ENCODE measurements around the gene KRT85. TPM values are rescaled to one million over a fixed set of nuclear protein-coding genes. Genes with fewer than 3 reads are reported as not detected.
"Not testable (repeated sequence)": the region's sequence is repeated elsewhere in the genome, so short reads cannot be mapped to it uniquely, and the experiment has no call there.

KRT85 gene
- total RNA-seq, 8 experiments from 2014 or later = 0.08 to 9.3 (median 0.14) TPM; not detected in 3

GRCh38 chr12:52351196-52352059 lies 15.9 kb downstream of the KRT85 start:
- Histone ChIP-seq H3K4me3 (no peak overlapping the region), H3K4me1 (replicated peaks in 1 of 2) (no peaks in the 10 kb centered on the region), H3K27ac (no peak overlapping the region)
- ATAC-seq (replicated peaks in 6 of 8) = no peak
- in situ Hi-C loops (cut with MboI; ENCODE audit: low pct_unique_long_range_greater_than_20kb in 2 of 9, low sequenced_read_pairs in 9 of 9, unreplicated experiment in 9 of 9) = loop anchor here in 1 of 9 experiments (25.0 kb wide), 2 partner anchors 536 to 636 kb away; no protein-coding TSS in a partner anchor
- 6 to 80% (median 62%) methylated on average over 1 to 9 of the region's 9 CpGs; no CpG with 5 or more reads in 2 of the 10 experiments for WGBS, 10 experiments

GRCh38 chr12:52350786-52351185 lies 16.5 kb downstream of the KRT85 start:
- WGBS, 10 experiments = 70 to 88% (median 79%) methylated on average over 2 to 5 of the region's 5 CpGs; no CpG with 5 or more reads in 4 of the 10 experiments
- in situ Hi-C loops (cut with MboI; ENCODE audit: low pct_unique_long_range_greater_than_20kb in 2 of 9, low sequenced_read_pairs in 9 of 9, unreplicated experiment in 9 of 9) = loop anchor here in 1 of 9 experiments (25.0 kb wide), 2 partner anchors 537 to 637 kb away; no protein-coding TSS in a partner anchor
- Histone ChIP-seq H3K4me3 (no peak overlapping the region), H3K27ac (no peak overlapping the region), H3K4me1 (replicated peaks in 1 of 2) (no peaks in the 10 kb centered on the region)
- ATAC-seq (replicated peaks in 6 of 8) = no peak

- WGBS, 10 experiments = 51 to 84% (median 74%) methylated on average over 1 to 5 of the region's 8 CpGs; no CpG with 5 or more reads in 3 of the 10 experiments
- no peak overlapping the region for H3K4me3 ChIP-seq
- in situ Hi-C loops (cut with MboI; ENCODE audit: low pct_unique_long_range_greater_than_20kb in 2 of 9, low sequenced_read_pairs in 9 of 9, unreplicated experiment in 9 of 9) = loop anchor here in 1 of 9 experiments (25.0 kb wide), 2 partner anchors 537 to 637 kb away; no protein-coding TSS in a partner anchor
- no peaks in the 10 kb centered on the region for H3K4me1 ChIP-seq (replicated peaks in 1 of 2)
- ATAC-seq (replicated peaks in 6 of 8) = no peak
- H3K27ac ChIP-seq = no peak overlapping the region
These were observed 17.2 kb downstream of the KRT85 start for GRCh38 chr12:52350021-52350620.

- Histone ChIP-seq H3K4me1 (replicated peaks in 1 of 2) (no peaks in the 10 kb centered on the region), H3K4me3 (no peak overlapping the region), H3K27ac (no peak overlapping the region)
- in situ Hi-C loops (cut with MboI; ENCODE audit: low pct_unique_long_range_greater_than_20kb in 2 of 9, low sequenced_read_pairs in 9 of 9, unreplicated experiment in 9 of 9) = no loop called here
- no peak for ATAC-seq (replicated peaks in 6 of 8)
- WGBS, 10 experiments = 29 to 93% (median 74%) methylated on average over 1 to 6 of the region's 6 CpGs; no CpG with 5 or more reads in 1 of the 10 experiments
These were observed 18.1 kb downstream of the KRT85 start for GRCh38 chr12:52349196-52349595.

GRCh38 chr12:52347551-52348510 lies 19.4 kb downstream of the KRT85 start:
- Histone ChIP-seq H3K4me3 (no peak overlapping the region), H3K4me1 (replicated peaks in 1 of 2) (no peaks in the 10 kb centered on the region), H3K27ac (no peak overlapping the region)
- in situ Hi-C loops (cut with MboI; ENCODE audit: low pct_unique_long_range_greater_than_20kb in 2 of 9, low sequenced_read_pairs in 9 of 9, unreplicated experiment in 9 of 9) = no loop called here
- 10 to 92% (median 54%) methylated on average over 2 to 13 of the region's 16 CpGs; no CpG with 5 or more reads in 2 of the 10 experiments for WGBS, 10 experiments
- ATAC-seq (replicated peaks in 6 of 8) = peak in 4 of 8 experiments; percentile 45 to 93 (median 81)

- no peak overlapping the region for H3K27ac ChIP-seq
- in situ Hi-C loops (cut with MboI; ENCODE audit: low pct_unique_long_range_greater_than_20kb in 2 of 9, low sequenced_read_pairs in 9 of 9, unreplicated experiment in 9 of 9) = no loop called here
- ATAC-seq (replicated peaks in 6 of 8) = no peak
- no peaks in the 10 kb centered on the region for H3K4me1 ChIP-seq (replicated peaks in 1 of 2)
- H3K4me3 ChIP-seq = no peak overlapping the region
- 33 to 100% (median 53%) methylated on average over 1 to 4 of the region's 9 CpGs; no CpG with 5 or more reads in 3 of the 10 experiments for whole genome bisulfite sequencing, 10 experiments
These were observed 20.3 kb downstream of the KRT85 start for GRCh38 chr12:52347016-52347415.

GRCh38 chr12:52346593-52346992 lies 20.7 kb downstream of the KRT85 start:
- peak in 2 of 8 experiments; percentile 33 to 43 for ATAC-seq (replicated peaks in 6 of 8)
- 31 to 74% (median 60%) methylated on average over 1 to 3 of the region's 4 CpGs; no CpG with 5 or more reads in 7 of the 10 experiments for WGBS, 10 experiments

GRCh38 chr12:52345041-52345440 lies 22.2 kb downstream of the KRT85 start:
- H3K27ac ChIP-seq; H3K4me1 ChIP-seq (replicated peaks in 1 of 2); ATAC-seq (replicated peaks in 6 of 8); in situ Hi-C loops (cut with MboI; ENCODE audit: low pct_unique_long_range_greater_than_20kb in 2 of 9, low sequenced_read_pairs in 9 of 9, unreplicated experiment in 9 of 9); H3K4me3 ChIP-seq: not testable (repeated sequence)
- 60 to 100% (median 81%) methylated on average over 1 to 7 of the region's 8 CpGs; no CpG with 5 or more reads in 4 of the 10 experiments for WGBS, 10 experiments

More at GRCh38 chr12:52346593-52346992, 20.7 kb downstream of the KRT85 start:
- no peaks in the 10 kb centered on the region for H3K4me1 ChIP-seq (replicated peaks in 1 of 2)
- no peak overlapping the region for H3K4me3 ChIP-seq
- in situ Hi-C loops (cut with MboI; ENCODE audit: low pct_unique_long_range_greater_than_20kb in 2 of 9, low sequenced_read_pairs in 9 of 9, unreplicated experiment in 9 of 9) = no loop called here
- no peak overlapping the region for H3K27ac ChIP-seq

- H3K4me3 ChIP-seq = no peak overlapping the region
- no peak overlapping the region for H3K27ac ChIP-seq
- in situ Hi-C loops (cut with MboI; ENCODE audit: low pct_unique_long_range_greater_than_20kb in 2 of 9, low sequenced_read_pairs in 9 of 9, unreplicated experiment in 9 of 9) = no loop called here
- no peaks in the 10 kb centered on the region for H3K4me1 ChIP-seq (replicated peaks in 1 of 2)
- ATAC-seq (replicated peaks in 6 of 8) = no peak
- WGBS, 10 experiments = 70 to 100% (median 82%) methylated on average over 1 to 6 of the region's 12 CpGs; no CpG with 5 or more reads in 6 of the 10 experiments
These were observed 23.2 kb downstream of the KRT85 start for GRCh38 chr12:52344111-52344510.

GRCh38 chr12:52343550-52343949 lies 23.7 kb downstream of the KRT85 start:
- 29 to 88% (median 68%) methylated on average over 1 to 2 of the region's 2 CpGs; no CpG with 5 or more reads in 6 of the 10 experiments for WGBS, 10 experiments

GRCh38 chr12:52342781-52343490 lies 24.3 kb downstream of the KRT85 start:
- in situ Hi-C loops (cut with MboI; ENCODE audit: low pct_unique_long_range_greater_than_20kb in 2 of 9, low sequenced_read_pairs in 9 of 9, unreplicated experiment in 9 of 9) = no loop called here
- WGBS, 10 experiments = 20 to 75% (median 49%) methylated on average over 1 to 2 of the region's 2 CpGs; no CpG with 5 or more reads in 6 of the 10 experiments
- Histone ChIP-seq H3K27ac (no peak overlapping the region), H3K4me1 (replicated peaks in 1 of 2) (no peaks in the 10 kb centered on the region), H3K4me3 (no peak overlapping the region)
- no peak for ATAC-seq (replicated peaks in 6 of 8)

More at GRCh38 chr12:52343550-52343949, 23.7 kb downstream of the KRT85 start:
- ATAC-seq (replicated peaks in 6 of 8) = no peak
- H3K4me1 ChIP-seq (replicated peaks in 1 of 2) = no peaks in the 10 kb centered on the region
- H3K27ac ChIP-seq = no peak overlapping the region
- H3K4me3 ChIP-seq = no peak overlapping the region
- in situ Hi-C loops (cut with MboI; ENCODE audit: low pct_unique_long_range_greater_than_20kb in 2 of 9, low sequenced_read_pairs in 9 of 9, unreplicated experiment in 9 of 9) = no loop called here

Data from motor neuron (in vitro differentiated cells).